Dorsolateral prefrontal cortex (tissue), 118 donors: ENCODE measurements around the gene PANK2. TPM values are rescaled to one million over a fixed set of nuclear protein-coding genes. Genes with fewer than 3 reads are reported as not detected.

Experiments
- microRNA-seq, 43 experiments: library from miRNA; unstranded; fragments of <30 nt; microRNA quantifications; one replicate each; pipeline ENCODE4 v1.2.0, GENCODE V29; 2022
- total RNA-seq, 120 experiments: library from RNA; stranded (reverse); gene quantifications; one replicate each; pipeline versions ENCODE4 v1.2.3 to v1.2.4, GENCODE V29; 2022

Gene PANK2
- total RNA-seq, 120 experiments from 2014 or later = 41.7 to 82.4 (median 57.8) TPM

Small RNA genes within 50 kb of the gene (microRNA-seq; reads per million reads assigned to microRNA genes)
- 0 to 0.58 (median 0) reads per million in 43 experiments for gene MIR103A2
- gene MIR103B2 = 0 reads per million in 43 experiments

Other genes starting within 250 kb of the PANK2 start
- under 1 TPM in 20 of 120 experiments, not detected in 100; 0.33 to 0.91 (median 0.53) TPM for gene GFRA4, start 226.0 kb upstream of the PANK2 start, total RNA-seq
- 10 to 100 TPM in 51 of 120 experiments, 1 to 10 TPM in 69; 2.6 to 32.6 (median 8.5) TPM for gene ADAM33, start 207.4 kb upstream of the PANK2 start, total RNA-seq
- 10 to 100 TPM in 3 of 120 experiments, 1 to 10 TPM in 78, under 1 TPM in 39; 0.16 to 15.1 (median 1.2) TPM for gene SIGLEC1, start 176.8 kb upstream of the PANK2 start, total RNA-seq
- 10 to 100 TPM in 1 of 120 experiments, 1 to 10 TPM in 119; 1.5 to 11.0 (median 4.9) TPM for gene HSPA12B, start 156.7 kb upstream of the PANK2 start, total RNA-seq
- 10 to 100 TPM; 19.0 to 45.5 (median 31.1) TPM for gene ADISSP, start 121.6 kb upstream of the PANK2 start, total RNA-seq
- 10 to 100 TPM in 3 of 120 experiments, 1 to 10 TPM in 117; 2.0 to 11.0 (median 5.3) TPM for gene SPEF1, start 107.9 kb upstream of the PANK2 start, total RNA-seq
- gene CENPB, start 102.6 kb upstream of the PANK2 start, total RNA-seq = 100 to 1,000 TPM in 20 of 120 experiments, 10 to 100 TPM in 100; 53.5 to 178 (median 74.0) TPM
- 10 to 100 TPM; 30.5 to 72.6 (median 46.2) TPM for gene CDC25B, start 93.1 kb upstream of the PANK2 start, total RNA-seq
- 10 to 100 TPM in 119 of 120 experiments, 1 to 10 TPM in 1; 9.8 to 22.0 (median 15.9) TPM for gene AP5S1, start 68.8 kb upstream of the PANK2 start, total RNA-seq
- gene MAVS, start 42.6 kb upstream of the PANK2 start, total RNA-seq = 10 to 100 TPM; 17.4 to 50.9 (median 25.6) TPM
- 10 to 100 TPM; 25.7 to 63.7 (median 39.6) TPM for gene RNF24, start 126.2 kb downstream of the PANK2 start, total RNA-seq